Measurements from ENCODE around the gene PRXL2A.

DNA sequence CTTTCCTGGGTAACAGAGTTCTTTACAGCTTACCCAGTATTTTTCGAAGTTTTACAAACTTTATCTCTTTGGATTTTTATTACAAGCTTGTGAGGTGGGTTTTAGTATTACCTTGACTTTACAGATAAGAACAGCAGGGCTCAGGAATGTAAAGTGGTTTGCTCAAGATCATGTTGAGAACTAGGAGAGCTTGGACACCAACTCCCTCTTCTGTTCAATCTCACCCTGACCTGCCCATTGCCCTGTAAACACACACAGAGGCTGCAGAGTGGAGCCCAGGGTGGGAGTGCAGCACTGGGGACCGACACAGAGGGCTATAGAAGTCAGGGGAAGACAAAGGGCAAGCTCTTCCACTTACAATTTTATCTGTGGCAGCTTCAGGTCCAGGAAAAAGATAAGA, 41.2 kb downstream of the PRXL2A start:
- TF ChIP-seq, protein P1, sequence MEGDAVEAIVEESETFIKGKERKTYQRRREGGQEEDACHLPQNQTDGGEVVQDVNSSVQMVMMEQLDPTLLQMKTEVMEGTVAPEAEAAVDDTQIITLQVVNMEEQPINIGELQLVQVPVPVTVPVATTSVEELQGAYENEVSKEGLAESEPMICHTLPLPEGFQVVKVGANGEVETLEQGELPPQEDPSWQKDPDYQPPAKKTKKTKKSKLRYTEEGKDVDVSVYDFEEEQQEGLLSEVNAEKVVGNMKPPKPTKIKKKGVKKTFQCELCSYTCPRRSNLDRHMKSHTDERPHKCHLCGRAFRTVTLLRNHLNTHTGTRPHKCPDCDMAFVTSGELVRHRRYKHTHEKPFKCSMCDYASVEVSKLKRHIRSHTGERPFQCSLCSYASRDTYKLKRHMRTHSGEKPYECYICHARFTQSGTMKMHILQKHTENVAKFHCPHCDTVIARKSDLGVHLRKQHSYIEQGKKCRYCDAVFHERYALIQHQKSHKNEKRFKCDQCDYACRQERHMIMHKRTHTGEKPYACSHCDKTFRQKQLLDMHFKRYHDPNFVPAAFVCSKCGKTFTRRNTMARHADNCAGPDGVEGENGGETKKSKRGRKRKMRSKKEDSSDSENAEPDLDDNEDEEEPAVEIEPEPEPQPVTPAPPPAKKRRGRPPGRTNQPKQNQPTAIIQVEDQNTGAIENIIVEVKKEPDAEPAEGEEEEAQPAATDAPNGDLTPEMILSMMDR (IDR thresholded peaks at IDR 0.05), result no peak
- no peak for TF ChIP-seq POLR2A (IDR thresholded peaks at IDR 0.05)

Data from lower leg skin (tissue), 3 donors.